Measurements from ENCODE around the gene DNAH8.

GRCh38 chr6:39016839-39017546, 301.9 kb downstream of the DNAH8 start:
- TF ChIP-seq, protein P1, sequence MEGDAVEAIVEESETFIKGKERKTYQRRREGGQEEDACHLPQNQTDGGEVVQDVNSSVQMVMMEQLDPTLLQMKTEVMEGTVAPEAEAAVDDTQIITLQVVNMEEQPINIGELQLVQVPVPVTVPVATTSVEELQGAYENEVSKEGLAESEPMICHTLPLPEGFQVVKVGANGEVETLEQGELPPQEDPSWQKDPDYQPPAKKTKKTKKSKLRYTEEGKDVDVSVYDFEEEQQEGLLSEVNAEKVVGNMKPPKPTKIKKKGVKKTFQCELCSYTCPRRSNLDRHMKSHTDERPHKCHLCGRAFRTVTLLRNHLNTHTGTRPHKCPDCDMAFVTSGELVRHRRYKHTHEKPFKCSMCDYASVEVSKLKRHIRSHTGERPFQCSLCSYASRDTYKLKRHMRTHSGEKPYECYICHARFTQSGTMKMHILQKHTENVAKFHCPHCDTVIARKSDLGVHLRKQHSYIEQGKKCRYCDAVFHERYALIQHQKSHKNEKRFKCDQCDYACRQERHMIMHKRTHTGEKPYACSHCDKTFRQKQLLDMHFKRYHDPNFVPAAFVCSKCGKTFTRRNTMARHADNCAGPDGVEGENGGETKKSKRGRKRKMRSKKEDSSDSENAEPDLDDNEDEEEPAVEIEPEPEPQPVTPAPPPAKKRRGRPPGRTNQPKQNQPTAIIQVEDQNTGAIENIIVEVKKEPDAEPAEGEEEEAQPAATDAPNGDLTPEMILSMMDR (IDR thresholded peaks at IDR 0.05; ENCODE audit: low read depth, low read length) = no peak
- TF ChIP-seq EZH2phosphoT487 (IDR thresholded peaks at IDR 0.05; ENCODE audit: low read depth) = no peak

All from OCI-LY3 (cell line).